HTERT RPE-1 (cell line): Measurements from ENCODE around the gene SEPTIN1.

Experiments
- in situ Hi-C: fragments of 300-500 bp; cut with MboI; formaldehyde crosslinking; loops from 4 replicates; pipeline ENCODE4 v1.14.3; 2020; ENCODE audit warnings: low sequenced_read_pairs

SEPTIN1 gene

GRCh38 chr16:30377050-30377811, 5.1 kb downstream of the SEPTIN1 start:
- in situ Hi-C loops, result no loop called here

GRCh38 chr16:30376461-30376902, 5.9 kb downstream of the SEPTIN1 start:
- in situ Hi-C loops, result no loop called here

GRCh38 chr16:30375864-30376263, 6.5 kb downstream of the SEPTIN1 start:
- in situ Hi-C loops, result no loop called here

DNA sequence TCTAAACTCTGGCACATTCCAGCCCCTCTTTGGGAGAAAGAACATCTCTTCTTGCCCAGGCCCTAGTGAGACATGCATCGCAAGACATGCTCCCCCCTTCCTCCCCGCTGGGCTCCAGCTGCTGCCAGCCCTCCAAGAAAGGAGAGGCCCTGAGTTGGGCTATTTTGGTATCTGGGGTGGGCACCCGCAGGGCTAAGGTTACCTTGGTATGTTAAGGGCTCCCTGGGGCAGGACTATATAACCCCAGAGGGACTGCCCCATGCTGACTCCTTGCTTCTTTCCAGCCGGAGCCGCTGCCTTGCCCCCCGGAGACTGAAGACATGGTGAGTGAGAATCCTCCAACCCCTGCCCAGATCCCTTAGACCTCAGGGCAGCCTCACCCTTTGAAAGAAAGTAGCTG, 7.8 kb downstream of the SEPTIN1 start, which contains the start of gene MYL11:
Gene MYL11, plus strand, starts transcription at position 265 of the 400 bp plus-strand sequence. Its CDS starts 56 bp downstream, at position 321.
- in situ Hi-C loops, result no loop called here

DNA sequence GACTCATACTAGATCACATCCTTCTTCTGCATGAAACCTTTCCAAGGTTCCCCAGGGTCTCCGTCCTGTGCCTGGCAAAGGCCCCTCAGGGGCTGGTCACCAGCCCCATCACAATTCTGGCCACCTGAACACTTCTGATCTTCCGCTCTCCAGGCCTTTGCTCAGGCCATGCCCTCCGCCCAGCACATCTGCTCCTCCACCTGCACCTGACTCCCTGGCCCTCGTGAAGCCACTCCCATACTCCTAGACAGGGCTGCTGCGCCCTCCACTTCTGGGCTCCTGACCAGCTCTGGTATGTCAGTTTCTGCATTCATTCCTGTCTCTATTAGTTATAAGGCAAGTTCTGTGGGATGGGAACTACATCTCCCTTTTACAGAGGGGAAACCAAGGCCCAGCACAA, 9.6 kb downstream of the SEPTIN1 start:
- in situ Hi-C loops, result no loop called here

DNA sequence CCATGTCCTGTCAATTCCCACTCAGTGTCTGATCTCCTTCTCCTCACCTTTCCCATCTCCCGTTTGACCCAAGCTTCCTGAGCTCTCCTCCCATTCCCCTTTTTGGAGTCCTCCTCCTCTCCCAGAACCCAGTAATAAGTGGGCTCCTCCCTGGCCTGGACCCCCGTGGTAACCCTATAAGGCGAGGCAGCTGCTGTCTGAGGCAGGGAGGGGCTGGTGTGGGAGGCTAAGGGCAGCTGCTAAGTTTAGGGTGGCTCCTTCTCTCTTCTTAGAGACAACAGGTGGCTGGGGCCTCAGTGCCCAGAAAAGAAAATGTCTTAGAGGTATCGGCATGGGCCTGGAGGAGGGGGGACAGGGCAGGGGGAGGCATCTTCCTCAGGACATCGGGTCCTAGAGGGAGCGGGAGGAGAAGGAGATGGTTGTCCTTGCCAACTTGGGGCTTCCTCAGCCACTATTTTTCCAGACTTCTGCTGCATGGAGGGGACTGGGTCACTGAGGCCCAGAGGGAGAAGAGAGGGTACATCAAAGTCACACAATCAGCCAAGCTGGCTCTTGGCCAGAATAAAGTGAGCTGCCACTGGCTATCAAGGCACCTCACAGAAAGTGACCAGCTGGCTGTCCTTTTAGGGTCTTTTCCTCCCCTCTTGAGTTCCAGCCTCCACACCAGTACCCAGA, 10.2 kb downstream of the SEPTIN1 start:
- in situ Hi-C loops, result no loop called here

DNA sequence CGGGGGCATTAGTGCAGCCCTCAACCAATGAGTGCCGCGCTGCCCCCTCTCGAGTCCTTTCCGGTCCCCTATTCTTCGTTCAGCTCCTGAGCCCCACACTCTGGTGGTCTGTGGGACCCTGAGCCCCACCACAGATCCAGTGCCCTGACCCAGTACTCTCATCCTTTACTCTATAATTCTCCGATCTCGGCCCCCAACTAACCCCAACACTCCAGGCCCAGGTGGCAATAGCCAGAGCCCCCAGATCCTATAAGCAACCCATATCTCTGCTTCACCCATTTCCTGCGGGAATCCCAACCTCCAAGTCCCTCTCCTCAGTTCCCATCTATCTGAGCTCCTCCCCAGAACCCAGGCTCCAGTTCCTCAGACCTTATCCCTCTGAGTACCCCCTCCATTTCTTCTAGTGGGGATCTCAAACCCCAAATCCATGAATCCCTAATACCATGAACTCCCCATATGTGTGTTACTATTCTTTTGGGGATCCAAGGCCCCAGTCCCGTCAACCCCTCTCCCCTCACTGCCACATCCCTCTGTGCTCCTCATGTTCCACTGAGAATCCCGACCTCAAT, 11.0 kb downstream of the SEPTIN1 start:
- in situ Hi-C loops, result no loop called here

DNA sequence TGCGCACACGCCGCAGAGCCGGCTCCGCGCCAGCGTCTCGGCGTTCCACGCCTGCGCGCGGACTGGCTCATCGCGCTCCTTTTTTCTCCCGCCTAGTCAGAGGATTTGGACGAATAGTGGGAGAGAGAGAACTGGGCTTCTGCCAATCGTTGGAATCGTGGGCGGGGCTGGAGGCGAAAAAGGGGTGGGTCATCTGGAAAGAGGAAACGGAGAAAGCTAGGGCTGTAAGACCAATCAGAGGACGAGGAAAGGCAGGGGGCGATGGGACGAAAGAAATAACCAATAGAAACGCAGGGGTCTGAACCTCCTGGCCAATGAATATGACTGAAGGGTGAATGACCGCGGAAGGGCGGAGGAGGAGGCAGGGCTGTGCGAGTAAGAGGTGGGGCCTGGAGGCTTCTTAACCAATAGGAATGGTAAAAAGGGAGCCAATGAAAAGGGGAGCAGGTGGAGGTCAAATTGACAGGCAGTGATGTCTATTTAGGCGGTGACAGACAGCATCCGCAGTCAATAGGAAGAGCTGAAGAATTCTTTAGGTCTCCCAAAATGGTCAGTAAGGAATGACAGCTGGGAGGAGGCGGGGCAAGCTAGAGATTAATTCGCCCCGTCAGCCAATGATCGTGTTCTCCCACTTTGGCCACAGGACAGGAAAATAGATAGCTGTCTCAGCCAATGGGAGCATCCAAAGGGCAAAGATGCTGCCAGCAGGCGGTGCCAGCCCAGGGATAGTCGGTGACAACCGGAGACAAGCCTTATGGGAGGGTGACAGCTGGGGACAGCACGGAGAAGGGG, 11.7 kb downstream of the SEPTIN1 start, which contains the start of gene TBC1D10B:
Gene TBC1D10B, minus strand, starts transcription at position 39 of the 792 bp plus-strand sequence. CDS start 311 bp downstream, outside the sequence.
- in situ Hi-C loops, result no loop called here

GRCh38 chr16:30369938-30370455, 12.4 kb downstream of the SEPTIN1 start:
- in situ Hi-C loops, result no loop called here

- in situ Hi-C loops, result no loop called here
Observed at GRCh38 chr16:30369091-30369937, 13.0 kb downstream of the SEPTIN1 start.

DNA sequence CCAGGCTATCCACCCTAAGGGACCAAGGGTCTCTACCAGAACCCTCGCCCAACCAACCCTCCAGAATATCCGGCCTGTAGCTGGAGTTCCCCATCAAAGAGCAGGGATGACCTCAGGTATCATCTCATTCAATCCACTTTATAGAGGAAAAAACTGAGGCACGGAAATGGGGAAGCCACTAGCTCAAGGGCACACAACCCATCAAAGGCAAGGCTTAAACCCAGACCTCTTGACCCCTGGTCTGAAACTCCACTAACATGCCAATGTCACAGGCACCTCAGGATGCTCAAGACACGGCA, 13.6 kb downstream of the SEPTIN1 start:
- in situ Hi-C loops, result no loop called here

DNA sequence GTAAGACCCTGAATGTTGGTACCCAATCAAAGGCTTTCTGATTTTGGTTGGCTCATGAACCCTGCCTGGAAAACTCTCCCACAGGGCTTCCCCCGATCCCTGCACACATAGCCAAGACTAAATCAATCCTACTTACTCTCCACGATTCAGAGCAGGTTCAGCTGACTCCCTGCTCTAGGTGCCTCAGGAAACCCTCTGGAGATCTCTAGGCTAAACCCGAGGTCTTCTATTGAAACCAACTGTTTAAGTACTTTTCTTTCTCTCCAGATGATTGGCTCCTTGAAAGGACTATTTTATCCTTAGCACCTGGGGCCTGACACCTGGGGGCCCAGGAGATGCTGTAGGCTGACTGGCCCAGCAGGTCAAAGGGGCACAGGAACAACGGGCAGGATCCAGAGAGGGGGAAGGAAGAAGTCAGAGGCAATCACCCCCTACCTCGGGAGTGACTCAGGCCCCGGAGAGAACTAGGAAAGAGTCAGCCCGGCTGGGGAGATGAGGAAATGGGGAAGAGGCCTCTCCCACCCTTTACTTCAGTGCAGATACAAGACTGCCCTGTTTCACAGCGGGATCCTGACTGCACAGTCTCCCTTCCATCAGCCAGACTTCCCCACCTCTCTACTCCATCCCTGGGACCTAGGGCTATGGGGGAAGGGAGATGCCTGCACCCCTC, 14.1 kb downstream of the SEPTIN1 start:
- in situ Hi-C loops, result no loop called here

- in situ Hi-C loops, result no loop called here
Observed at GRCh38 chr16:30367349-30368009, 14.9 kb downstream of the SEPTIN1 start.

DNA sequence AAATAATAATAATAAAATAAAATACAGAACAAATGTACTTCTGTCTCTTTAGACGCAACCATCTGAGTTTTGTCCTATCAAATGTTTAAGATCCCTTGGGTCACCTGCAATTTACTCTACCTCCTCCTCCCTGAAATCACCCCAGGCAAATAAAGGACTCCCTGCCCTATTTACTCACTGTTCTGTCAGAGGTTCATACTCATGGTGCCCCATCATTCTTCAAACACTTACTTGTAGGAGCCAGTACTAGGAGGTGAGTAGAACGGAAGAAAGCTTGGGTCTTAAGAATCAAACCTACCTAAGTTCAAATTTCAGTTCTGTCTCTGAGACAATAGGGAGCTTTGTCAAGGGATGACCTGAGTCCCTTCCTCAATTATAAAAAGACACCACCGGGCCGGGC, 15.8 kb downstream of the SEPTIN1 start:
- in situ Hi-C loops, result no loop called here

GRCh38 chr16:30365200-30365599, 17.2 kb downstream of the SEPTIN1 start:
- in situ Hi-C loops, result no loop called here

DNA sequence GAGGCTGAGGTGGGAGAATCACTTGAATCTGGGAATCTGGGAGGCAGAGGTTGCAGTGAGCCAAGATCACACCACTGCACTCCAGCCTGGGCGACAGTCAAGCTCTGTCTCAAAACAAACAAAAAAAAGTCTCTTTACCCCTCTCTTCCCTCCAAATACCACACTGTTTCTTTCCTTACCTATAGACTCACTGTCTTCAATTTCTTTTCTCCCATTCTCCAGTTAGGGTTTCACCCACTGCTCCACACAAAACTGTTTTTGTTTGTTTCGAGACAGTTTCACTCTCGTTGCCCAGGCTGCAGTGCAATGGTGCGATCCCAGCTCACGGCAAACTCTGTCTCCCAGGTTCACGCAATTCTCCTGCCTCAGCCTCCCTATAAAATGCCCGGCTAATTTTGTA, 21.2 kb downstream of the SEPTIN1 start:
- in situ Hi-C loops, result no loop called here

DNA sequence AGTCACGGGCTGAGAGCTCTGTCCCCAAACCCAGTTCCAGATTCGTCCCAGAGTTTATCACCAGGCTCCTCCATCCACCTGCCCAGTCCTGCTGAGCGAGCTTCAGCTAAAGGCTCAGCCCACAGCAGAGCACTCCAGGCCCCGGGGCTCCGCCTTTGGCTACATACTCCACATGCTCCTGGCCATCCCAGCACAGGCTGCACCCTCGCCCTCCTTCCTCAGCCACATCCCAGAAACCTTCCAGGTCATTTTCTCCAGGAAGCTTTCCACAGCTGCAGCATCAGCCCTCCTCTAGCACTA, 22.5 kb downstream of the SEPTIN1 start:
- in situ Hi-C loops, result no loop called here

DNA sequence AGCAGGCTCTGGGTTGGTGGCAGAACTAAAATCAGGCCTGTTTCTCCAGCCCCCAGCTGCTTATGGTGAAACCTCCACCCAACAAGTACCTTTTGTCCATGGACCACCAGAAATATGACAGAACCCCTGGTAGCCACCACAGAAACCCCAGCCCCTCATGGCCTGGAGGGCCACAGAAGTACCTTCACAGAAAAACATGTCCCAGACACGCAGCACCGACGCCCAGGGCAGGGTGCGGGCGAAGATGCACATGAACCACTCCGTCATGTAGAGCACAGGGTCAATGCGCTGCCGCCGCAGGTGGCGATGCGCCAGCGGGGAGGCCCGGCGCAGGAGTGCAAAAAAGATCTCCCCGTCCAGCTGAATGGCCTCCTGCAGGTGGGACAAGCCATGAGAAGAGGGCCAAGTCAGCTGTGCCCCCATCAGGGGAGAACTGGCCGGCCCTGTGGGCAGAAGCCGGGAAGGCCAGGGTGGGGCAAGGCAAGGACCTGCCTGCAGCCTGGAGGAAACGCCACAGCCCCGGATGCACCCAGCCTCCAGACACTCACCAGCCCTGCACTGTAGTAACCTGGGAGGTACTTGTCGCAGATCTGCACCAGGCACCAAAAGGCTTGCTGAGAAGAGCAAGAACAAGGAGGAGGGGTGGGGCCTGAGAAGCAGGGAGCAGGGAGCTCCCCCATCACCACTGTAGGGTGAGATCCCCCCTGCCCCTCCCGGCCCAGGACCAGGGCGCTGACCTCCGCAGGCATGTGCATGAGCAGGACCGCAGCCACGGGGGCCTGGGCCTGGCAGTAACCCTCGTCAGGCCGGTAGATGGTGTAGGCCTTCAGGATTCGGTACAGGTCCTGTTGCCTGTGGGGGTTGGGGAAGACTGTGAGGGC, 23.1 kb downstream of the SEPTIN1 start:
- in situ Hi-C loops, result no loop called here
